HG02588 (cell line): ENCODE data around the gene SUGCT.
"Not testable (repeated sequence)": the region's sequence is repeated elsewhere in the genome, so short reads cannot be mapped to it uniquely, and the experiment has no call there.

Source experiments
- ATAC-seq: cut with Tn5 transposase; IDR thresholded peaks from one replicate; pipeline ENCODE4 v1.9.1; 2021; ENCODE audit warnings: mild to moderate bottlenecking, moderate library complexity; ENCODE audit not compliant: unreplicated experiment

SUGCT gene

GRCh38 chr7:40199076-40199802 lies 64.4 kb downstream of the SUGCT start:
- ATAC-seq, result no peak

GRCh38 chr7:40200791-40201190 lies 66.0 kb downstream of the SUGCT start:
- ATAC-seq, result no peak

- no peak for ATAC-seq
These were observed 68.0 kb downstream of the SUGCT start for GRCh38 chr7:40202851-40203250.

GRCh38 chr7:40204581-40204980 lies 69.8 kb downstream of the SUGCT start:
- no peak for ATAC-seq

- no peak for ATAC-seq
These were observed 71.2 kb downstream of the SUGCT start for GRCh38 chr7:40205992-40206391.

GRCh38 chr7:40211276-40212003 lies 76.6 kb downstream of the SUGCT start:
- ATAC-seq, result no peak

GRCh38 chr7:40213291-40213690 lies 78.5 kb downstream of the SUGCT start:
- no peak for ATAC-seq

GRCh38 chr7:40213856-40214255 lies 79.1 kb downstream of the SUGCT start:
- no peak for ATAC-seq

- not testable (repeated sequence) for ATAC-seq
These were observed 83.8 kb downstream of the SUGCT start for GRCh38 chr7:40218612-40219011.

GRCh38 chr7:40219917-40220316 lies 85.1 kb downstream of the SUGCT start:
- no peak for ATAC-seq

- no peak for ATAC-seq
These were observed 85.7 kb downstream of the SUGCT start for GRCh38 chr7:40220421-40220911.

GRCh38 chr7:40221836-40222235 lies 87.0 kb downstream of the SUGCT start:
- ATAC-seq, result no peak

- ATAC-seq, result no peak
These were observed 88.8 kb downstream of the SUGCT start for GRCh38 chr7:40223451-40224127.

- ATAC-seq, result no peak
These were observed 95.3 kb downstream of the SUGCT start for GRCh38 chr7:40230101-40230500.

GRCh38 chr7:40231796-40232195 lies 97.0 kb downstream of the SUGCT start:
- no peak for ATAC-seq

GRCh38 chr7:40232242-40232893 lies 97.6 kb downstream of the SUGCT start:
- no peak for ATAC-seq

GRCh38 chr7:40234046-40234445 lies 99.2 kb downstream of the SUGCT start:
- no peak for ATAC-seq

GRCh38 chr7:40234666-40235065 lies 99.9 kb downstream of the SUGCT start:
- no peak for ATAC-seq

- ATAC-seq, result no peak
These were observed 102.9 kb downstream of the SUGCT start for GRCh38 chr7:40237731-40238130.

GRCh38 chr7:40239755-40240303 lies 105.0 kb downstream of the SUGCT start:
- ATAC-seq, result no peak

GRCh38 chr7:40243076-40243475 lies 108.3 kb downstream of the SUGCT start:
- ATAC-seq, result no peak
